CD4-positive, alpha-beta T cell treated with Interferon alpha-2 for 1 hour (primary cell): ENCODE results near the gene IFT43.
"Not testable (repeated sequence)": the region's sequence is repeated elsewhere in the genome, so short reads cannot be mapped to it uniquely, and the experiment has no call there.

ENCODE experiments used
- DNase-seq, 2 donors: peaks; one replicate each; pipeline ENCODE4 v3.0.0-alpha.2; 2020 to 2022

The IFT43 gene

DNA sequence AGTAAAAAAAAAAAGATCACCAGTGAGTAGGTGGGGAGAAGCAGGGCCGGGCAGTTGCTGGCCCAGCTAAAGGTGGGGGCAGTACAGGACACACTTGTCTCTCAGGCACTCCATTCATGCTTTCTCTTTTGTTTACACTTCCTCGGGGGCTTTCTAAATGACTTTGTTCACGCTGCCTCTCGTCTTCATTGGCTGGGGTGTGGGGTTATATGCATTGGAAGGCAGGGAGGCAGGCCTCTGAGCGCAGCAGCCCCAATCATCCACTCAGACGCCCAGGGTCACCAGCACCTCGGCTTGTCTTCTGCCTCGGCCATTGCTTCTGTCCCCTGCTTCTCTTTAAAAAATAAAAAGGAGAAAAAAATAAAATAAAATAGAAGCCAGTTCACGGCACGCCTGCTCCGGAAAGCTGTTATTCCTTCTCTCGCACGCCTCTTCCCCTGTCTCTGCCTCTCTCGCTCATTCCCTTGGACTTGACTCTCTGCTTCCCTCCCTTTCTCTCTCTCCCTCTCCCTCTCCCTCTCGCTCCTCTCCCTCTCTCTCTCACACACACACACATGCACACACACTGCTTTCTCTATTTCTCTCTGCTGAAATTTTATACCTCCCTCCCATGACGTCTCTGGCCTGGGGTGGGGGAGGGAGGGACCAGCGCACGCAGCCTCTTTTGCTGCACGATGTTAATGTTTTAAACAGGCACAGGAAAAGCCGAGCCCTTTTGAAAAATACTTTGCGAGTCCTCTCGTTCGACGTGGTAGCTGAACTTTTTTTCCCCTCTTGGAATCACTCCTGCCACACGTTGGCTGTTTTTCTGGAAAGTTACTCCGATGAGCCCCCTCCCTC lies 3.9 kb upstream of the IFT43 start, which contains the start of gene TGFB3:
Gene TGFB3 (minus strand): TSS at position 570 of the 840 bp plus-strand sequence. CDS start 1,102 bp downstream, outside the sequence.
- DNase-seq = peak; percentile 68 to 77

DNA sequence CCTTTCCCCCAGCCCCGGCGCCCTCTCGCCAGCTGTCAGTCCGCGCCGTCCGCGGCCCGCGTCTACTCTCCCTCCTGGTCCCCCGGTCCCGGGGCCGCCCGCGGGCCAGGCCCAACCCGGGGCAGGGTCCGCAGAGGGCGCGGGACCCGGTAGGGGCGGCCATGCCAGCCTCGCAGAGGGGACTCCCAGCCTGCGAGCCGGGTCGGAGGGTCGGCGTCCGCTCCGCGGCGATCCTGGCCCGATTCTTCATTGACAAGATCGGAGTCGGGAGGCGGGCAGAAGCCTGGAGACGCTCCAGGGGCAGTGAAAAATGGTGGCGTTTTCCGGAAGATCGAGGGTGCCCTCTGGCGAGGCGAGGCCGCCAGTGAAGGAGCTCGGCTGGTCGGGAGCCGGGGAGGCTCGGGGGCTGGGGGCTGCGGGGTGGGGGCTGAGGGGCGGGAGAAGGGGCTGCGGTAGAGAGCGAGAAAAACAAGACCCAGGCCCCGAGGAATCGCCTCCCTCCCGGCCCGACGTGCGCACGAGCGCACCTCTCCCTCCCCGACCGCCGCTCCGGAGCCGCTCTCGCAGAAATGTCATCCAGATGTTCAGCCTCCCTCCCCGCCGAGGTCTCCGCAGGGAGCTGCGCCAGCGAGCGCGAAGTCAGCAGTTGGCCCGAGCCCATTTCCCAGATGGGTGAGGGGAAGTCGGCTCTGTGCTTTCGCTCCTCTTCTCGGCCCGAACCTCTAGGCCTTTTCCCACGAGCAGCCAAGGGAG lies 3.1 kb upstream of the IFT43 start:
- peak; percentile 76 to 83 for DNase-seq

- no peak for DNase-seq
These were observed 2.6 kb upstream of the IFT43 start for GRCh38 chr14:75983019-75983358.

DNA sequence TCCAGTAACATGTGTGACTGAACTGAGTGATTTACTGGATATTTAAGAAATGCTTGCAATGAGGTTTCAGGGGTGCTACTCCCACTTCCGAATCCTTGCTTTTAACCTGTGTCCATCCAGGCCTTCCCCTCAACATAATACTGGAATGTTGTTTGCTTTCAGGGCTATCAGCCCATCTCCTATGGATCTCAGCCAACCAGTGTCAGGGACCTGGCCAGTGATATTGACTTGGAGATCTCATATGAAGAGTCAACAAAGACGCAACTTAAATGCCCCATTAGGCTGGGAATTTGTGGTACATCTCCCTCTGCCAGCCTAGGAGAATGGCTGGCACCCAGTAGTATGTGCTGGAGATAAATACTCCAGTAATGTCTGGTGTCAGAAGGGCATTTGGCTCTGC lies 889 bp upstream of the IFT43 start:
- DNase-seq = no peak

DNA sequence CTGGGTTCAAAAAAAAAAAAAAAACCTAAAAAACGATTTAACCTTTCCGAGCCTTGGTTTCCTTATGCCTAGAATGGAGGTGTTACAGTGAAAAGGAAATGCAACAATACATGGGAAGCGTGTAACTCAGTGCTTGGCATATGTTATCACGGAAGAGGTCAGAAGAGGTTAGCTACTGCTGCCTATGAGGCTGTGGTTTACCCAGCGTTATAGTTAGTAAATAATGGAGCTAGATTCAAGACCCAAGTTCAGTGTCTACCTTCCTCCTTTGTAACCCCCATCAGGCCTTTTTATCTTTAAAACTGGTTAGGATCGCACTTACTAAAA lies 839 bp downstream of the IFT43 start:
- no peak for DNase-seq

GRCh38 chr14:75987201-75987970 lies 1.8 kb downstream of the IFT43 start:
- DNase-seq = no peak

DNA sequence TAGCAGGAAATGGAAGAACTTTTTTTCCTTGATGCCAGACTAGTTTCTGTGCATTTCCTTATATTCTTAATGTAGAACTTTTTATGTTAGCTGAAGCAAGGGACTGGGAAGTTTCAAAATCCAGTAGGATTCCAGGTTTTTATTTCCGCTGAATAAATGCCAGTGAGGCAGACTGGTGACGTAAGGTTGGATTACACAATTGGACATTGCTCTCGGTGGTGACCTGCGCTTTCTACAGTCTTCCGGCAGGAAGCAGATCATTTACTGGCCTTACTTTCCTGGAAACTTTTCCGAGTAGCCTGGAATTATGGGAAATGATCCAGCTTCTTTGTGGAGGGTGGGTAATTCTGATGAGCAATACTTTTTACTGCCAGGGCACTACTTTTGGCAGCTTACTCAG lies 3.6 kb downstream of the IFT43 start:
- no peak for DNase-seq

DNA sequence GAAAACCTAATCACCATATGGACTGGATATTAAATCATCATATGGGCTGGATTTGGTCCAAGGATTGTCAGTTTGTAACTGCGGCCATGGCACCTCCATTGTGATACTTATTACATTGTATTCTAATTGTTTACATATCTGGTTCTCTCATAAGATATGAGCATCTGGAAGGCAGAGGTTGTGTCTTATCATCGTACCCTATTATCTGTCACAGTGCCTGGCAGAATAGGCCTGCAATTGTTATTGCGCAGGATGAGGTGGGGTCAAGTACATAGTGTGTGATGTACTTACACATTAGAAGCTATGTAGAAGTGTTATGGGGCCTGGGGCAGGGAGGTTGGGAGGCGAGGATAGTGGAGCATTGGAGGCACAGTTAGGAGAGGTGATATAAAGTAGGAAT lies 4.7 kb downstream of the IFT43 start:
- DNase-seq = no peak

DNA sequence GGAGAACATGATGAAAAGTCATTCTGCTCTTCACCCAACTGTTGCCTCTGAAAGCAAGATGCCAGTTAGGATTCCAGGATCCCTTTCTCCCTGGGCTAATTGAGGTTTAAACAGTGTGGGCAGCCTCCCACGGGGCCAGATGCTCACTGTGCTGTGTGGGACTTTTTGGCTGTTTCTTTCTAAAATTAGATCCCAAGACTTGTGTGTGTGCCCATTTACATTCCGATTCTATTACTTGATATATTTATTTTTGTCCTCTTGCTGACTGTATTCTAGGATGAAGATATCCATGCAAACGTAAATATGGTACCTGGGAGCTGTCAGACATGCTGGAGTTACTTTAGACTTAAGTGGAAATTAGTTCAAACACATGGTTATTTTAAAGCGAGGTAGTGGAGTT lies 6.2 kb downstream of the IFT43 start:
- DNase-seq = no peak

DNA sequence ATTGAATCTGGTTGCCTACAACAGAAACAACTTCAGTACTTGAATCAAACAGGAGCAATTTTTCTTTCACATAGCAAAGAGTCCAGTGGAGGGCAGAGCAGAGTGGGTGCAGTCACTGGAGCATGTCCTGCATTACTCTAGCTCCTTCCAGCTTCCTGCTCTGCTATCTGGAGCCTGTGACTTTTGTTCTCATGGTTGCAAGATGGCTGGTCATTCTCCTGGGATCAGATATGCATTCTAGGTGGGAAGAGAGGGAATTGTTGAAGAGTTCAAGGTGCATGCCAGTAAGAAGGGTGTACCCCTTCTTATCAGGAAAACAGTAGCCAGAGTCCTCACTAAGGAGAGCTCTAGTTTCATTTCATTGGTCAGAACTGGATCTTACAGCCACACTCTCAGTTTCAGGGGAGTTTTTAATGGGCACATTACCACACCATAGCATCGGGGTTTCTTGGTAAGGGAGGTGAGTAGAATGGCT lies 8.0 kb downstream of the IFT43 start:
- no peak for DNase-seq

- no peak for DNase-seq
These were observed 9.9 kb downstream of the IFT43 start for GRCh38 chr14:75995372-75996041.

DNA sequence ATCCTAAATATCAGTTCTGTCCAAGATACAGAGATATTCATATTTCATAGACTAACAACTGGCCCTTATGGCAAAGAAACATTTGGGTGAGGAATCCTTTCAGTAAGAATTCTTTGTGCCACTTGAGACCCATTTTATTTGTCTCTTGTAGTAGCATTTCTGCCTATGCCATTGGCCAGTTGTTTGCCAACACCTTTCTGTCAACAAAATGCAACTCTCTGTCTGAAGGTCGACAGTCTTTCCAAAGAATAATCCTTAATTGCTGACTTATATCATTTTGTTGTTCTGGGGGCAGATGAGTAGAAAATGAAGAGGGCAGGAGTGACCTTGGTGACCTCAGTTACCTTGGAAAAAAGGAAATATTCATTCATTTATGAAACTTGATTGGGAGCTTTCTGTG lies 10.9 kb downstream of the IFT43 start:
- DNase-seq = no peak

- no peak for DNase-seq
These were observed 14.1 kb downstream of the IFT43 start for GRCh38 chr14:75999511-76000190.

DNA sequence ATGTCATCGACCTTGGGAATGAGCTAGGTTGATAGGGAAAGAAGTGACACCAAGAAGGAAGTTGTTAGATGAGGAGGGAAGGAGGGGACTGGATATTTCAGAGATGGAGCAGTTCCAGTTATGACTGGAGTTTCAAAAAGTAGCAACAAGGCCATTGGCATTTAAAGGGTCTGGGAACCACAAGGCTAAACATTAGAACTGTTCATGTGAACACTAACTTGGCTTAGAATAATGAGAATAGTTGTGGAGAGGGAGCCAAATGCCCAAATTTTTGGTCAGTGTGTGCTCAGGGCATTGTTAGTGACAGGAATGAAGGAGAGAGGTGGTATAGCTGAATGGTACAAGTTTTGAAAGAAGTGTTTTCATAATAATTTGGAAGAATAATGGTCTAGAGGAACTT lies 16.8 kb downstream of the IFT43 start:
- no peak for DNase-seq

DNA sequence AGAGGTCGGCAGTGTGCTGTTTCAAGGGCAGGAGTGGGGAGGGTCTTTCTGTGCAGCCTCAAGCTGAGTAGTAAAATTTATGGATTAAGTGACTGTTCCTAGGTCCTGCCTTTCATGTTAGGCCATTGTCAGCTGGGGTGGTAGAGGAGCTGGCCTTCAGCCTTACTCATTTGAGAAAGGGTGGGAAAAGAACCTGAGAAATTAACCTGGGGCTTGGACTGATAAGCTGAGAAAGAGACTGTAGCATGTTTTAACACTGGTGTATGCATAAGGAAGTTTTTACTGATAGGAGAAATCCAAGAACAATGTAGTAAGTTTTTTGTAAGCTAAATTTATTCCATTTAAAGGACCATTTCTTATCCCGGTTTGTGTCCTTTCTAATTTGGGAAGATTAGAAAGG lies 20.7 kb downstream of the IFT43 start:
- DNase-seq = no peak

- no peak for DNase-seq
These were observed 21.8 kb downstream of the IFT43 start for GRCh38 chr14:76007379-76007778.

DNA sequence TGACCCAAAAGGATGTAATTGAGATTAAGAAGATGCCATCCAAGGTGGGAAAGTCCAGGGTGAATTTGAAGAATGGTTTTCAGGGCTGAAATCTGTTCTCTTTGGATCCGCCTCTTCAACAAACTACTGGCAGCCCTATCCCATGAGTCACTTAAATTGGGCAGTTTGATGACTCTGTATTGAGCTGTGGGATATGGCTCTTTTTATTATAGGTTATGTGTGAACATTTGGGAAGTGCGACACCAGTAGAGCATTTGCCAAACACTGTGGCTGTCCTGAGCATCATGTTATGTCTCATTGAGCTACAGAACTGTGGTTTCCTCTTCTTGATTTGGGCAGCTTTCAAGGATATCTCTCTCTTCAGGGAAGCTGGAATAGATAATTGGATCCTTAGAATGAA lies 22.3 kb downstream of the IFT43 start:
- DNase-seq = no peak

DNA sequence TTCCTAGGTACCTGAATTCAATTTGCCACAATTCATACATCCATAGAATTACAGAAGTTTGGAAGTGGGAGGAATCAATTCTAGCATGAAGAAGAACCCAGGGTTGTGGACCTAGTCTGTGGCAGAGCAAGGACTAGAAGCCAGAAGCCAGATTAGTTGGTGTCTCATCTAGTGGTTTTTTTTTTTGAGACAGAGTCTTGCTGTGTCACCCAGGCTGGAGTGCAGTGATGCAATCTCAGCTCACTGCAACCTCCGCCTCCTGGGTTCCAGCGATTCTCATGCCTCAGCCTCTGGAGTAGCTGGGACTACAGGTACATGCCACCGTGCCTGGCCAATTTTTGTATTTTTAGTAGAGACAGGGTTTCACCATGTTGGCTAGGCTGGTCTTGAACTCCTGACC lies 24.1 kb downstream of the IFT43 start:
- not testable (repeated sequence) for DNase-seq

DNA sequence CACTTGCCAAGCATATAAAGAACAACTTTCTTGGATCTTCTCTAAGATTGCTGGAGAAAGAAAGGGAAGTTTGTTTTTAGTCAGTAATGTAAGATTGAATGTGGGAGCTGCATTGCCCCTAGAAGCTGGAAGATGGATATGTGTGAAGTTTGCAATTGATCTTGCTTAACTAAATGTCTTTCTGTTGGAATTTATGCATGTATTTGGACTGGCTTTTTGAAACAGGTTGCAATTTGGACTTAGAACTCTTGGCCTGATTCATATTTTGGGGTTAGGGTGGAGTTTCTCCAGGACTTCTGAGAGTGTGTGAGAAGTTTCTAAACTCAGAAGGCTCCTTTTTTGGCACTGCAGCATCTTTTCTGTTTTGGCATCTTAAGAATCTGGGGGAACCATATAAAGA lies 26.4 kb downstream of the IFT43 start:
- DNase-seq = no peak

GRCh38 chr14:76012354-76012753 lies 26.8 kb downstream of the IFT43 start:
- DNase-seq = no peak

GRCh38 chr14:76015191-76015590 lies 29.6 kb downstream of the IFT43 start:
- no peak for DNase-seq

GRCh38 chr14:76015668-76016067 lies 30.1 kb downstream of the IFT43 start:
- DNase-seq = no peak
